Vagina (tissue), 2 donors: ENCODE data around the gene CAPZA2.

Experiments used
- POLR2A ChIP-seq, 2 donors: fragments of 450-650 bp; IDR thresholded peaks; one replicate each; pipeline ENCODE4 v1.6.1; 2017; ENCODE audit warnings: antibody characterized with exemption in 2 of 2, mild to moderate bottlenecking in 2 of 2, moderate library complexity in 2 of 2
- POLR2AphosphoS5 ChIP-seq, 2 donors: sonication (generic); formaldehyde crosslinking; IDR thresholded peaks; one replicate each; pipeline ENCODE4 v1.9.0; 2017; ENCODE audit warnings: antibody characterized with exemption in 2 of 2, mild to moderate bottlenecking in 2 of 2, low read depth in 1 of 2; ENCODE audit not compliant: insufficient read depth in 1 of 2
- TF ChIP-seq, protein P1 (sequence below), 3 experiments: fragments of 450-650 bp in 2 of 3; fragments of 200-600 bp in 1 of 3; sonication (generic) in 1 of 3; IDR thresholded peaks; one replicate each; pipeline ENCODE4 v1.5.1; 2017 to 2019; ENCODE audit warnings: antibody characterized with exemption in 3 of 3, mild to moderate bottlenecking in 2 of 3, moderate library complexity in 2 of 3

DNA sequence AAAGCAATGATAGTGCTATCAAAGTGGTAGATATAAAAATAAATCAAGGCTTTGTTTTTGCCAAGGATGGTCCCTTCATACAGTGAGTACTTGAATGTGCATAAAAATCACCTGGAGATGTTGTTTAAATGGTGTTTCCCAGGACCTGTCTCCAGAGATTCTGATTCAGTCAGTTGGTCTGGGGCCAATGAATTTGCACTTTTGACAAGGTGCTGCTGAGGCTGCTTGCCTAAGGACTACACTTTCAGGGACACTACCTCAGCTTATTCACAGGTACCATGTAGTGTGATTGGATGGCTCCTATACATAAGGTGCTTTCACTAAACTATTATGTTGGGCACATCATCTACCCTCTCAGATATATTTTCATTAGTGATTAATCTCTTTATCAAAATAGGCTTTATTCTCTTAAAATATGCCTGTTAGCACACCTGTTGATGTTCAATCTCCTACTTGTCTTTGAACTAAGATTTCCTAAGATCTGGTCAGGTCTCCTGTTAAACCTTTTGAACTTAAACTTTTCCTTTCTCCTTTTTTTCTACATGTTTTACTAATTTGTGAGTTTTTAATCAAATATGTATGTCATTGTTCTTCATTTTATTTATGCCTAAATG is 24.3 kb downstream of the CAPZA2 start:
- no peak for TF ChIP-seq POLR2A (IDR thresholded peaks at IDR 0.05)
- TF ChIP-seq, protein P1, sequence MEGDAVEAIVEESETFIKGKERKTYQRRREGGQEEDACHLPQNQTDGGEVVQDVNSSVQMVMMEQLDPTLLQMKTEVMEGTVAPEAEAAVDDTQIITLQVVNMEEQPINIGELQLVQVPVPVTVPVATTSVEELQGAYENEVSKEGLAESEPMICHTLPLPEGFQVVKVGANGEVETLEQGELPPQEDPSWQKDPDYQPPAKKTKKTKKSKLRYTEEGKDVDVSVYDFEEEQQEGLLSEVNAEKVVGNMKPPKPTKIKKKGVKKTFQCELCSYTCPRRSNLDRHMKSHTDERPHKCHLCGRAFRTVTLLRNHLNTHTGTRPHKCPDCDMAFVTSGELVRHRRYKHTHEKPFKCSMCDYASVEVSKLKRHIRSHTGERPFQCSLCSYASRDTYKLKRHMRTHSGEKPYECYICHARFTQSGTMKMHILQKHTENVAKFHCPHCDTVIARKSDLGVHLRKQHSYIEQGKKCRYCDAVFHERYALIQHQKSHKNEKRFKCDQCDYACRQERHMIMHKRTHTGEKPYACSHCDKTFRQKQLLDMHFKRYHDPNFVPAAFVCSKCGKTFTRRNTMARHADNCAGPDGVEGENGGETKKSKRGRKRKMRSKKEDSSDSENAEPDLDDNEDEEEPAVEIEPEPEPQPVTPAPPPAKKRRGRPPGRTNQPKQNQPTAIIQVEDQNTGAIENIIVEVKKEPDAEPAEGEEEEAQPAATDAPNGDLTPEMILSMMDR (IDR thresholded peaks at IDR 0.05) = no peak
- TF ChIP-seq POLR2AphosphoS5 (IDR thresholded peaks at IDR 0.05; ENCODE audit: insufficient read depth in 1 of 2, low read depth in 1 of 2) = no peak
